SK-N-SH (cell line): ENCODE measurements around the gene RALBP1. TPM values are rescaled to one million over a fixed set of nuclear protein-coding genes. Genes with fewer than 3 reads are reported as not detected.

Source experiments
- CTCF ChIA-PET: fragments of 300-600, 350-600 bp; formaldehyde crosslinking; extraction: SDS; loops from one replicate; lab custom pipeline; 2021; lab: Yijun Ruan, JAX
- POLR2A ChIA-PET: fragments of 350-600 bp; sonication (Branson Sonifier 250); formaldehyde crosslinking; extraction: SDS; loops from one replicate; lab custom pipeline; 2020; ENCODE audit warnings: antibody characterized with exemption, inconsistent platforms; lab: Yijun Ruan, JAX
- DNase-seq: peaks from one replicate; pipeline ENCODE4 v3.0.0; 2012
- H2AFZ ChIP-seq: fragments of 200-600 bp; sonication (generic); 2 replicates; pipeline ENCODE4 v1.8.1; 2016; ENCODE audit warnings: antibody characterized with exemption, mild to moderate bottlenecking, low read depth
- H3F3A ChIP-seq: fragments of 200-600 bp; sonication (generic); replicated peaks from 2 replicates; pipeline ENCODE3; 2016; ENCODE audit warnings: antibody characterized with exemption, mild to moderate bottlenecking; ENCODE audit not compliant: insufficient read depth
- H3K27ac ChIP-seq, 2 experiments: fragments of 200-500 bp in 1 of 2; fragments of 200-600 bp in 1 of 2; sonication (Bioruptor generic) in 1 of 2; sonication (generic), shearing (Covaris generic) in 1 of 2; 2 replicates each; pipeline versions ENCODE4 v1.5.1 to v1.6.1; 2014 to 2016; ENCODE audit warnings: low read depth in 2 of 2, inconsistent platforms in 1 of 2, low read length in 1 of 2, mild to moderate bottlenecking in 1 of 2, mixed read lengths in 1 of 2
- H3K27me3 ChIP-seq: fragments of 200-600 bp; sonication (generic), shearing (Covaris generic); 2 replicates; pipeline ENCODE4 v1.6.1; 2016; ENCODE audit warnings: mixed run types; ENCODE audit not compliant: insufficient read depth
- H3K36me3 ChIP-seq, 2 experiments: fragments of 200-500 bp in 1 of 2; fragments of 200-600 bp in 1 of 2; sonication (Bioruptor generic) in 1 of 2; sonication (generic) in 1 of 2; replicated peaks in 1 of 2; 2 replicates each; pipeline versions ENCODE3 to v1.5.1; 2014 to 2016; ENCODE audit warnings: low read length in 1 of 2, mild to moderate bottlenecking in 1 of 2; ENCODE audit not compliant: insufficient read depth in 2 of 2, control insufficient read depth in 1 of 2
- H3K4me1 ChIP-seq, 2 experiments: fragments of 200-500 bp in 1 of 2; fragments of 200-600 bp in 1 of 2; sonication (Bioruptor generic) in 1 of 2; sonication (generic), shearing (Covaris generic) in 1 of 2; 2 replicates each; pipeline versions ENCODE4 v1.5.1 to v1.6.1; 2014 to 2016; ENCODE audit warnings: low read depth in 1 of 2, low read length in 1 of 2, mixed run types in 1 of 2; ENCODE audit not compliant: insufficient read depth in 2 of 2, control insufficient read depth in 1 of 2
- H3K4me2 ChIP-seq: fragments of 200-600 bp; sonication (generic), shearing (Covaris generic); 2 replicates; pipeline ENCODE4 v1.6.1; 2017; ENCODE audit warnings: mixed run types
- H3K4me3 ChIP-seq, 2 experiments: fragments of 200-500 bp in 1 of 2; fragments of 200-600 bp in 1 of 2; sonication (Bioruptor generic) in 1 of 2; sonication (generic), shearing (Covaris generic) in 1 of 2; 2 replicates each; pipeline versions ENCODE4 v1.5.1 to v1.8.1; 2014 to 2016; ENCODE audit warnings: low read depth in 2 of 2, inconsistent platforms in 1 of 2, low read length in 1 of 2, mild to moderate bottlenecking in 1 of 2, mixed read lengths in 1 of 2, moderate library complexity in 1 of 2
- H3K79me2 ChIP-seq: fragments of 200-600 bp; sonication (generic); 2 replicates; pipeline ENCODE4 v1.8.1; 2017; ENCODE audit warnings: mild to moderate bottlenecking; ENCODE audit not compliant: insufficient read depth
- H3K9ac ChIP-seq: fragments of 200-600 bp; sonication (generic); 2 replicates; pipeline ENCODE4 v1.6.1; 2017; ENCODE audit warnings: mixed run types
- H3K9me2 ChIP-seq: fragments of 200-600 bp; sonication (generic); 2 replicates; pipeline ENCODE4 v1.6.1; 2017; ENCODE audit warnings: mixed run types
- H3K9me3 ChIP-seq: fragments of 200-600 bp; sonication (generic); 2 replicates; pipeline ENCODE4 v1.6.1; 2017; ENCODE audit warnings: mixed run types, mild to moderate bottlenecking, moderate library complexity
- H4K20me1 ChIP-seq: fragments of 200-600 bp; sonication (generic); 2 replicates; pipeline ENCODE4 v1.6.1; 2017; ENCODE audit warnings: mild to moderate bottlenecking, mixed run types; ENCODE audit not compliant: insufficient read depth
- ELF1 ChIP-seq: IDR thresholded peaks from 2 replicates; pipeline ENCODE4 v1.4.0; 2012
- FOSL2 ChIP-seq: IDR thresholded peaks from 2 replicates; pipeline ENCODE4 v1.4.0; 2012; ENCODE audit warnings: low read depth, mild to moderate bottlenecking, moderate library complexity, borderline replicate concordance
- FOXJ3 ChIP-seq: sonication (generic); formaldehyde crosslinking; IDR thresholded peaks from 2 replicates; pipeline ENCODE4 v1.5.1; 2020; ENCODE audit warnings: mild to moderate bottlenecking, missing genetic modification reagents
- JUND ChIP-seq: IDR thresholded peaks from 2 replicates; pipeline ENCODE4 v1.4.0; 2012
- MEF2A ChIP-seq: IDR thresholded peaks from 2 replicates; pipeline ENCODE4 v1.4.0; 2012; ENCODE audit warnings: low read depth, borderline replicate concordance
- NRF1 ChIP-seq: IDR thresholded peaks from 2 replicates; pipeline ENCODE4 v1.6.1; 2012; ENCODE audit warnings: low read depth, mild to moderate bottlenecking, low read length
- RAD21 ChIP-seq: IDR thresholded peaks from 2 replicates; pipeline ENCODE4 v1.6.1; 2012; ENCODE audit warnings: mild to moderate bottlenecking, low read length
- RCOR1 ChIP-seq: fragments of 150-350 bp; IDR thresholded peaks from 2 replicates; pipeline ENCODE4 v1.6.1; 2017; ENCODE audit warnings: antibody characterized with exemption, low read length
- RXRA ChIP-seq: IDR thresholded peaks from 2 replicates; pipeline ENCODE4 v1.4.0; 2012; ENCODE audit warnings: low read depth, mild to moderate bottlenecking, borderline replicate concordance
- TCF12 ChIP-seq: IDR thresholded peaks from 2 replicates; pipeline ENCODE4 v1.4.0; 2012
- YY1 ChIP-seq: IDR thresholded peaks from 2 replicates; pipeline ENCODE4 v1.4.0; 2012; ENCODE audit warnings: low read depth, mild to moderate bottlenecking
- WGBS: methylation state at CpG from one replicate; pipeline ENCODE4 v1.1.6; 2017; ENCODE audit warnings: low lambda C conversion rate; 5-methylcytosine and 5-hydroxymethylcytosine counted together
- polyA plus RNA-seq, 3 experiments: library from polyadenylated mRNA; depleted of rRNA; stranded (reverse); fragments of >200 nt; gene quantifications; 2 replicates each; pipeline ENCODE4 v1.2.3, GENCODE V29; 2012
- TF ChIP-seq, protein P1 (sequence below): IDR thresholded peaks from 2 replicates; pipeline ENCODE4 v1.4.0; 2012; ENCODE audit warnings: low read depth
- TF ChIP-seq, protein P2 (sequence below): IDR thresholded peaks from 2 replicates; pipeline ENCODE4 v1.4.0; 2012; ENCODE audit warnings: low read depth, borderline replicate concordance
- TF ChIP-seq, protein P3 (sequence below): IDR thresholded peaks from 2 replicates; pipeline ENCODE4; 2012
- TF ChIP-seq, protein P4 (sequence below): fragments of 200-600 bp; sonication (generic); IDR thresholded peaks from 2 replicates; pipeline ENCODE4 v1.6.1; 2017; ENCODE audit warnings: antibody characterized with exemption, mild to moderate bottlenecking, moderate library complexity
- TF ChIP-seq, protein P5 (sequence below): IDR thresholded peaks from 2 replicates; pipeline ENCODE4 v1.4.0; 2012; ENCODE audit warnings: low read depth, borderline replicate concordance

The RALBP1 gene
- polyA plus RNA-seq, 1 of the 3 experiments (the other 2 are of a cell fraction): 43.8 TPM

DNA sequence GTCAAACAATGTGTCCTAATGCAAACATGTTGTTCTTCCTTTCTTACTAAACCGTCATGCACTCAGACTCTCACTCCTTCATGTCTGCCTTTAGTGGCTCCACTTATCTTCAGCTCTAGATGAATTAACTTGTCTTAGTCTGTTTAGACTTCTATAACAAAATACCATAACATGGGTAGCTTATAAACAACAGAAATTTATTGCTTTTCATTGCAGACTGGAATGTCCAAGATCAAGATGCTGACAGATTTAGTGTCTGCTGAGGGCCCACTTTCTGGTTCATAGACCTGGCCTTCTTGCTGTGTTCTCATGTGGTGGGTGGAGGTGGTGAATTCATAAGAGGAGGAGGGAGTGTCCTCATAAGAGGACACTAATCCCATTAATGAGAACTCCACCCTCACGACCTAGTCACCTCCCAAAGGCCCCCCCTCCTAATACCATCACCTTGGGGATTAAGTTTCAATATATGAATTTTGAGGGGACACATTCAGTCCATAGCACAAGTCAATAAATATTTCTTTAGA, 32.3 kb downstream of the RALBP1 start:
- Histone ChIP-seq H3K36me3 (peaks cover 0 to 6% of the 10 kb centered on the region in 2 experiments), H3K4me3 (no peak overlapping the region), H3K9me3 (no peaks in the 10 kb centered on the region), H3K4me2 (no peak overlapping the region), H3F3A (peaks cover 6% of the 10 kb centered on the region), H3K9me2 (no peaks in the 10 kb centered on the region), H3K79me2 (peaks cover 89% of the 10 kb centered on the region), H4K20me1 (peaks cover 7% of the 10 kb centered on the region; the same call in 1 of the 2 replicates), H3K9ac (no peak overlapping the region), H2AFZ (no peak overlapping the region), H3K27ac (no peak overlapping the region), H3K4me1 (no peaks in the 10 kb centered on the region; a peak in 1 of 4 replicates), H3K27me3 (no peaks in the 10 kb centered on the region)
- TF ChIP-seq JUND (no peak), RCOR1 (no peak), FOXJ3 (CRISPR knock-in tag) (no peak), NRF1 (no peak), RAD21 (no peak), RXRA (no peak), ELF1 (no peak), FOSL2 (no peak), YY1 (no peak), TCF12 (no peak), MEF2A (no peak)
- TF ChIP-seq, protein P1, sequence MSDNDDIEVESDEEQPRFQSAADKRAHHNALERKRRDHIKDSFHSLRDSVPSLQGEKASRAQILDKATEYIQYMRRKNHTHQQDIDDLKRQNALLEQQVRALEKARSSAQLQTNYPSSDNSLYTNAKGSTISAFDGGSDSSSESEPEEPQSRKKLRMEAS: no peak
- TF ChIP-seq, protein P2, sequence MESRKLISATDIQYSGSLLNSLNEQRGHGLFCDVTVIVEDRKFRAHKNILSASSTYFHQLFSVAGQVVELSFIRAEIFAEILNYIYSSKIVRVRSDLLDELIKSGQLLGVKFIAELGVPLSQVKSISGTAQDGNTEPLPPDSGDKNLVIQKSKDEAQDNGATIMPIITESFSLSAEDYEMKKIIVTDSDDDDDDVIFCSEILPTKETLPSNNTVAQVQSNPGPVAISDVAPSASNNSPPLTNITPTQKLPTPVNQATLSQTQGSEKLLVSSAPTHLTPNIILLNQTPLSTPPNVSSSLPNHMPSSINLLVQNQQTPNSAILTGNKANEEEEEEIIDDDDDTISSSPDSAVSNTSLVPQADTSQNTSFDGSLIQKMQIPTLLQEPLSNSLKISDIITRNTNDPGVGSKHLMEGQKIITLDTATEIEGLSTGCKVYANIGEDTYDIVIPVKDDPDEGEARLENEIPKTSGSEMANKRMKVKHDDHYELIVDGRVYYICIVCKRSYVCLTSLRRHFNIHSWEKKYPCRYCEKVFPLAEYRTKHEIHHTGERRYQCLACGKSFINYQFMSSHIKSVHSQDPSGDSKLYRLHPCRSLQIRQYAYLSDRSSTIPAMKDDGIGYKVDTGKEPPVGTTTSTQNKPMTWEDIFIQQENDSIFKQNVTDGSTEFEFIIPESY: no peak
- TF ChIP-seq, protein P3, sequence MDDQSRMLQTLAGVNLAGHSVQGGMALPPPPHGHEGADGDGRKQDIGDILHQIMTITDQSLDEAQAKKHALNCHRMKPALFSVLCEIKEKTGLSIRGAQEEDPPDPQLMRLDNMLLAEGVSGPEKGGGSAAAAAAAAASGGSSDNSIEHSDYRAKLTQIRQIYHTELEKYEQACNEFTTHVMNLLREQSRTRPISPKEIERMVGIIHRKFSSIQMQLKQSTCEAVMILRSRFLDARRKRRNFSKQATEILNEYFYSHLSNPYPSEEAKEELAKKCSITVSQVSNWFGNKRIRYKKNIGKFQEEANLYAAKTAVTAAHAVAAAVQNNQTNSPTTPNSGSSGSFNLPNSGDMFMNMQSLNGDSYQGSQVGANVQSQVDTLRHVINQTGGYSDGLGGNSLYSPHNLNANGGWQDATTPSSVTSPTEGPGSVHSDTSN: no peak
- TF ChIP-seq, protein P4, sequence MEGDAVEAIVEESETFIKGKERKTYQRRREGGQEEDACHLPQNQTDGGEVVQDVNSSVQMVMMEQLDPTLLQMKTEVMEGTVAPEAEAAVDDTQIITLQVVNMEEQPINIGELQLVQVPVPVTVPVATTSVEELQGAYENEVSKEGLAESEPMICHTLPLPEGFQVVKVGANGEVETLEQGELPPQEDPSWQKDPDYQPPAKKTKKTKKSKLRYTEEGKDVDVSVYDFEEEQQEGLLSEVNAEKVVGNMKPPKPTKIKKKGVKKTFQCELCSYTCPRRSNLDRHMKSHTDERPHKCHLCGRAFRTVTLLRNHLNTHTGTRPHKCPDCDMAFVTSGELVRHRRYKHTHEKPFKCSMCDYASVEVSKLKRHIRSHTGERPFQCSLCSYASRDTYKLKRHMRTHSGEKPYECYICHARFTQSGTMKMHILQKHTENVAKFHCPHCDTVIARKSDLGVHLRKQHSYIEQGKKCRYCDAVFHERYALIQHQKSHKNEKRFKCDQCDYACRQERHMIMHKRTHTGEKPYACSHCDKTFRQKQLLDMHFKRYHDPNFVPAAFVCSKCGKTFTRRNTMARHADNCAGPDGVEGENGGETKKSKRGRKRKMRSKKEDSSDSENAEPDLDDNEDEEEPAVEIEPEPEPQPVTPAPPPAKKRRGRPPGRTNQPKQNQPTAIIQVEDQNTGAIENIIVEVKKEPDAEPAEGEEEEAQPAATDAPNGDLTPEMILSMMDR: no peak
- TF ChIP-seq, protein P5, sequence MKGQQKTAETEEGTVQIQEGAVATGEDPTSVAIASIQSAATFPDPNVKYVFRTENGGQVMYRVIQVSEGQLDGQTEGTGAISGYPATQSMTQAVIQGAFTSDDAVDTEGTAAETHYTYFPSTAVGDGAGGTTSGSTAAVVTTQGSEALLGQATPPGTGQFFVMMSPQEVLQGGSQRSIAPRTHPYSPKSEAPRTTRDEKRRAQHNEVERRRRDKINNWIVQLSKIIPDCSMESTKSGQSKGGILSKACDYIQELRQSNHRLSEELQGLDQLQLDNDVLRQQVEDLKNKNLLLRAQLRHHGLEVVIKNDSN: no peak
- ChIA-PET CTCF (interaction anchor here (0.6 to 1.5 kb wide), 4 partner anchors 8 to 434 kb away, joined by 3 to 5 read pairs (median 4); partner anchors contain the start of gene TWSG1), POLR2A (no interaction called here)
- no peak for DNase-seq
- WGBS: 87% methylated on average over 2 of the region's 2 CpGs
